H1 (cell line): ENCODE measurements around the gene RBM19. TPM values are rescaled to one million over a fixed set of nuclear protein-coding genes. Genes with fewer than 3 reads are reported as not detected.

Experiments used
- CTCF ChIA-PET: fragments of 300-600 bp; sonication (Branson Sonifier 250); formaldehyde crosslinking; loops from one replicate; lab custom pipeline; 2021; ENCODE audit not compliant: partially characterized antibody; lab: Charles Lee
- POLR2A ChIA-PET: fragments of 300-600 bp; sonication (Branson Sonifier 250); formaldehyde crosslinking; loops from one replicate; lab custom pipeline; 2021; ENCODE audit warnings: inconsistent platforms; ENCODE audit not compliant: partially characterized antibody; lab: Charles Lee
- DNase-seq, 2 experiments: peaks; one replicate each; pipeline versions ENCODE4 v3.0.0 to v3.0.0-alpha.2; 2010 to 2022; ENCODE audit warnings: low spot score in 2 of 2, low read depth in 1 of 2, mixed read lengths in 1 of 2
- FAIRE-seq: peaks from 2 replicates; lab custom pipeline; 2011; peaks lifted over from hg19 to GRCh38; lab: Jason Lieb, UNC
- H2AFZ ChIP-seq: 2 replicates; pipeline ENCODE4 v1.8.1; 2012; ENCODE audit warnings: low read length, inconsistent platforms
- H2AK5ac ChIP-seq: 2 replicates; pipeline ENCODE4 v1.6.1; 2013; ENCODE audit warnings: low read depth, low read length
- H2BK120ac ChIP-seq: replicated peaks from 2 replicates; pipeline ENCODE3; 2013; ENCODE audit warnings: low read depth, low read length, inconsistent platforms
- H2BK12ac ChIP-seq: 2 replicates; pipeline ENCODE4 v1.6.1; 2013; ENCODE audit warnings: low read depth, low read length
- H2BK15ac ChIP-seq: 2 replicates; pipeline ENCODE4 v1.6.1; 2013; ENCODE audit warnings: low read length
- H2BK20ac ChIP-seq: 2 replicates; pipeline ENCODE4 v1.6.1; 2013; ENCODE audit warnings: low read length
- H2BK5ac ChIP-seq: 2 replicates; pipeline ENCODE4 v1.6.1; 2013; ENCODE audit warnings: low read depth, low read length
- H3K14ac ChIP-seq: 2 replicates; pipeline ENCODE4 v1.6.1; 2013; ENCODE audit warnings: inconsistent platforms; ENCODE audit not compliant: insufficient read length
- H3K18ac ChIP-seq: 2 replicates; pipeline ENCODE4 v1.6.1; 2013; ENCODE audit warnings: low read length; ENCODE audit errors: extremely low read depth
- H3K23ac ChIP-seq: 2 replicates; pipeline ENCODE4 v1.6.1; 2013; ENCODE audit warnings: inconsistent platforms; ENCODE audit not compliant: insufficient read length
- H3K23me2 ChIP-seq: 2 replicates; pipeline ENCODE4 v1.6.1; 2013; ENCODE audit warnings: low read depth, low read length
- H3K27ac ChIP-seq: 2 replicates; pipeline ENCODE4 v1.6.1; 2011; ENCODE audit warnings: low read depth, low read length, inconsistent platforms
- H3K27me3 ChIP-seq, 4 experiments: replicated peaks in 1 of 4; 1 replicate in 1 of 4; 2 replicates in 3 of 4; pipeline versions ENCODE4 v1.6.1 to v1.8.1; 2011 to 2013; ENCODE audit warnings: low read length in 3 of 4, mild to moderate bottlenecking in 3 of 4, inconsistent platforms in 2 of 4, mixed read lengths in 2 of 4, moderate library complexity in 1 of 4; ENCODE audit not compliant: control insufficient read depth in 3 of 4, insufficient read depth in 3 of 4; ENCODE audit errors: extremely low read depth in 1 of 4
- H3K36me3 ChIP-seq, 4 experiments: 2 replicates each; pipeline versions ENCODE4 v1.6.1 to v1.8.1; 2011 to 2013; ENCODE audit warnings: mild to moderate bottlenecking in 4 of 4, low read length in 3 of 4, moderate library complexity in 2 of 4, control low read depth in 1 of 4, inconsistent platforms in 1 of 4; ENCODE audit not compliant: insufficient read depth in 4 of 4, control insufficient read depth in 2 of 4
- H3K4ac ChIP-seq: replicated peaks from 2 replicates; pipeline ENCODE3; 2013; ENCODE audit warnings: low read length, low read depth, mixed read lengths, inconsistent platforms; ENCODE audit not compliant: insufficient read length
- H3K4me1 ChIP-seq, 4 experiments: replicated peaks in 1 of 4; 1 replicate in 1 of 4; 2 replicates in 3 of 4; pipeline versions ENCODE4 v1.6.1 to v1.8.1; 2011 to 2013; ENCODE audit warnings: low read length in 3 of 4, inconsistent platforms in 2 of 4, mixed read lengths in 1 of 4; ENCODE audit not compliant: insufficient read depth in 4 of 4, control insufficient read depth in 3 of 4
- H3K4me2 ChIP-seq, 2 experiments: 2 replicates each; pipeline versions ENCODE4 v1.6.1 to v1.8.1; 2011 to 2013; ENCODE audit warnings: low read depth in 2 of 2, low read length in 2 of 2, control low read depth in 1 of 2, inconsistent platforms in 1 of 2, mild to moderate bottlenecking in 1 of 2; ENCODE audit not compliant: insufficient read depth in 1 of 2
- H3K4me3 ChIP-seq, 4 experiments: fragments of 200-600, 300-600 bp in 1 of 4; sonication (generic), shearing (Covaris generic), sonication (Bioruptor Twin) in 1 of 4; 2 replicates each; pipeline versions ENCODE4 v1.5.1 to v1.8.1; 2011 to 2016; ENCODE audit warnings: low read length in 4 of 4, low read depth in 3 of 4, control low read depth in 2 of 4, inconsistent platforms in 2 of 4, mild to moderate bottlenecking in 2 of 4, mixed read lengths in 1 of 4, moderate library complexity in 1 of 4; ENCODE audit not compliant: insufficient read depth in 2 of 4; ENCODE audit errors: extremely low read depth in 1 of 4
- H3K56ac ChIP-seq: replicated peaks from 2 replicates; pipeline ENCODE3; 2013; ENCODE audit warnings: low read depth, mild to moderate bottlenecking, mixed read lengths, low read length, inconsistent platforms; ENCODE audit not compliant: insufficient read length
- H3K79me1 ChIP-seq: 2 replicates; pipeline ENCODE4 v1.6.1; 2013; ENCODE audit warnings: low read depth, low read length, control low read depth
- H3K79me2 ChIP-seq, 2 experiments: 2 replicates each; pipeline versions ENCODE4 v1.6.1 to v1.8.1; 2012 to 2013; ENCODE audit warnings: low read length in 2 of 2, mild to moderate bottlenecking in 2 of 2, inconsistent platforms in 1 of 2; ENCODE audit not compliant: insufficient read depth in 2 of 2, control insufficient read depth in 1 of 2
- H3K9ac ChIP-seq, 4 experiments: replicated peaks in 1 of 4; 1 replicate in 1 of 4; 2 replicates in 3 of 4; pipeline versions ENCODE4 v1.6.1 to v1.8.1; 2011 to 2013; ENCODE audit warnings: low read depth in 3 of 4, low read length in 3 of 4, control low read depth in 2 of 4, mild to moderate bottlenecking in 2 of 4, moderate library complexity in 2 of 4, inconsistent platforms in 1 of 4; ENCODE audit errors: extremely low read depth in 1 of 4
- H3K9me3 ChIP-seq, 2 experiments: 2 replicates each; pipeline versions ENCODE4 v1.6.1 to v1.8.1; 2012 to 2013; ENCODE audit warnings: mild to moderate bottlenecking in 2 of 2, moderate library complexity in 2 of 2, control low read depth in 1 of 2, inconsistent platforms in 1 of 2, low read depth in 1 of 2, low read length in 1 of 2, mixed read lengths in 1 of 2; ENCODE audit not compliant: insufficient read depth in 2 of 2
- H4K20me1 ChIP-seq, 2 experiments: replicated peaks in 1 of 2; 2 replicates each; pipeline versions ENCODE3 to v1.8.1; 2011 to 2013; ENCODE audit warnings: inconsistent platforms in 2 of 2, low read length in 2 of 2, mild to moderate bottlenecking in 1 of 2; ENCODE audit not compliant: insufficient read depth in 2 of 2, control insufficient read depth in 1 of 2
- H4K5ac ChIP-seq: 2 replicates; pipeline ENCODE4 v1.6.1; 2013; ENCODE audit warnings: low read length, low read depth, mixed read lengths, inconsistent platforms; ENCODE audit not compliant: insufficient read length
- H4K8ac ChIP-seq: 2 replicates; pipeline ENCODE4 v1.8.0; 2013; ENCODE audit warnings: mild to moderate bottlenecking, moderate library complexity, low read length, inconsistent platforms; ENCODE audit not compliant: insufficient read depth; ENCODE audit errors: extremely low read depth
- H4K91ac ChIP-seq: replicated peaks from 2 replicates; pipeline ENCODE3; 2013; ENCODE audit warnings: low read length, mixed read lengths, inconsistent platforms; ENCODE audit not compliant: insufficient read length
- FOSL1 ChIP-seq: IDR thresholded peaks from 2 replicates; pipeline ENCODE4 v1.6.1; 2011; ENCODE audit warnings: mild to moderate bottlenecking, low read depth, low read length, moderate library complexity; ENCODE audit not compliant: insufficient read depth
- MAFK ChIP-seq: IDR thresholded peaks from 2 replicates; pipeline ENCODE4 v1.6.1; 2012; ENCODE audit warnings: low read depth, mild to moderate bottlenecking, improper control_type of control experiment, low read length
- SP4 ChIP-seq: IDR thresholded peaks from 2 replicates; pipeline ENCODE4 v1.6.1; 2012; ENCODE audit warnings: low read length, inconsistent platforms
- WGBS, 2 experiments: shearing (Covaris generic) in 1 of 2; methylation state at CpG; one replicate each; pipeline versions ENCODE4 v1.1.6 to v1.1.7; 2013 to 2015; ENCODE audit warnings: low lambda C conversion rate in 2 of 2, mixed read lengths in 2 of 2, inconsistent platforms in 1 of 2, low coverage in 1 of 2, missing lambda C conversion rate in 1 of 2; ENCODE audit not compliant: insufficient replicate concordance in 2 of 2, insufficient coverage in 1 of 2, insufficient read length in 1 of 2; ENCODE audit errors: extremely low coverage in 1 of 2, missing lambda C conversion rate in 1 of 2; 5-methylcytosine and 5-hydroxymethylcytosine counted together
- polyA plus RNA-seq, 7 experiments: library from polyadenylated mRNA; depleted of rRNA in 3 of 7; stranded (reverse) in 5 of 7; unstranded in 2 of 7; fragments of >200 nt in 5 of 7; fragments of 200-250 nt in 2 of 7; gene quantifications; 1 replicate in 5 of 7; 2 replicates in 1 of 7; 4 replicates in 1 of 7; pipeline versions ENCODE4 v1.2.1 to v1.2.3, GENCODE V29; 2011 to 2013; ENCODE audit warnings: missing spikeins in 2 of 7, mixed read lengths in 2 of 7
- total RNA-seq: library from RNA; stranded (reverse); fragmentation: NEBNext Ultra II Directional; extraction: Animal tissue kit (Norgen Biotek cat#: 25700); gene quantifications from 2 replicates; pipeline ENCODE4 v1.2.1, GENCODE V29; 2021

The RBM19 gene
- total and polyA plus RNA-seq, 2 of the 8 experiments (the other 6 are each of a cell fraction or from before 2014, with no cell fraction given): 23.4 to 61.9 TPM

- DNase-seq (no peak), FAIRE-seq (no peak)
- no peak overlapping the region for H3K23ac ChIP-seq
- H3K4me3 ChIP-seq: no peak overlapping the region
- H3K14ac ChIP-seq: no peak overlapping the region
- no peaks in the 10 kb centered on the region for H3K27me3 ChIP-seq
- no peaks in the 10 kb centered on the region for H3K36me3 ChIP-seq
- no peak overlapping the region for H3K4ac ChIP-seq
- CTCF ChIA-PET: interaction anchor here (0.7 to 4.7 kb wide), 7 partner anchors 9 to 245 kb away, joined by 3 to 19 read pairs (median 5); no protein-coding TSS in a partner anchor
- H3K4me1 ChIP-seq: peaks cover 0 to 5% (median 2%) of the 10 kb centered on the region in 4 experiments; a peak in 4 of 7 replicates
- peak overlapping the region in 1 of 4 experiments; percentile 43; a peak in 2 of 7 replicates for H3K9ac ChIP-seq
- H2AFZ ChIP-seq: no peak overlapping the region
- H2BK5ac ChIP-seq: no peak overlapping the region; the same call in 1 of the 2 replicates
- TF ChIP-seq MAFK: peak; percentile 36; the same call in 1 of the 2 replicates
- TF ChIP-seq SP4: no peak
- TF ChIP-seq FOSL1: no peak
- H3K79me2 ChIP-seq: no peaks in the 10 kb centered on the region
- no peak overlapping the region for H4K91ac ChIP-seq
- H2BK15ac ChIP-seq: no peak overlapping the region
- 92% methylated on average over 4 of the region's 4 CpGs; no CpG with 5 or more reads in 1 of the 2 experiments for WGBS, 2 experiments
- H3K23me2 ChIP-seq: no peaks in the 10 kb centered on the region
- H3K27ac ChIP-seq: no peak overlapping the region
- H4K20me1 ChIP-seq: no peaks in the 10 kb centered on the region
- POLR2A ChIA-PET: no interaction called here
- H2BK12ac ChIP-seq: no peak overlapping the region
- H3K79me1 ChIP-seq: no peaks in the 10 kb centered on the region
- no peak overlapping the region for H3K56ac ChIP-seq
- H3K18ac ChIP-seq: no peak overlapping the region
- no peak overlapping the region for H2AK5ac ChIP-seq
- no peak overlapping the region for H2BK20ac ChIP-seq
- no peak overlapping the region for H3K4me2 ChIP-seq
- no peak overlapping the region for H2BK120ac ChIP-seq
- no peak overlapping the region for H4K5ac ChIP-seq
- H4K8ac ChIP-seq: no peak overlapping the region
- no peaks in the 10 kb centered on the region for H3K9me3 ChIP-seq
These were observed 74.9 kb downstream of the RBM19 start for GRCh38 chr12:113891167-113891692.
